Left lung (tissue), 10 donors: ENCODE results near the gene KIAA1217. TPM values are rescaled to one million over a fixed set of nuclear protein-coding genes. Genes with fewer than 3 reads are reported as not detected.

ENCODE experiments used
- ATAC-seq: fragments of 200-7000 bp; cut with Tn5 transposase; one replicate; pipeline ENCODE4 v1.9.1; 2020; ENCODE audit warnings: moderate library complexity
- DNase-seq, 4 donors: peaks; one replicate each; pipeline ENCODE4 v3.0.0-alpha.2; 2013 to 2020
- H3K27ac ChIP-seq, 2 donors: fragments of 200-600 bp; sonication (generic) in 1 of 2; one replicate each; pipeline versions ENCODE4 v1.5.0 to v1.8.0; 2020 to 2021
- H3K27me3 ChIP-seq, 2 donors: fragments of 200-600 bp; sonication (generic) in 1 of 2; one replicate each; pipeline versions ENCODE4 v1.5.0 to v1.8.0; 2020 to 2021
- H3K36me3 ChIP-seq, 2 donors: fragments of 200-600 bp; sonication (generic) in 1 of 2; one replicate each; pipeline versions ENCODE4 v1.5.0 to v1.8.0; 2020 to 2021
- H3K4me1 ChIP-seq, 2 donors: fragments of 200-600 bp; one replicate each; pipeline ENCODE4 v1.8.0; 2021
- H3K4me3 ChIP-seq, 2 donors: fragments of 200-600 bp; sonication (generic) in 1 of 2; one replicate each; pipeline versions ENCODE4 v1.5.0 to v1.8.0; 2020 to 2021; ENCODE audit warnings: mild to moderate bottlenecking in 1 of 2
- H3K9me3 ChIP-seq, 2 donors: fragments of 200-600 bp; sonication (generic) in 1 of 2; one replicate each; pipeline versions ENCODE4 v1.5.0 to v1.8.0; 2020 to 2021
- intact Hi-C, 2 donors: fragments of 100-400 bp; cut with DNase I; formaldehyde crosslinking; loops; one replicate each; pipeline versions ENCODE4 v1.11.2 to v1.14.2; 2022
- polyA plus RNA-seq, 6 donors: library from polyadenylated mRNA; unstranded; fragments of 120-200 nt; gene quantifications; one replicate each; pipeline ENCODE4 v1.2.1, GENCODE V29; 2013; ENCODE audit not compliant: insufficient read length in 6 of 6
- total RNA-seq, 2 donors: library from RNA; stranded (reverse); fragmentation: NEBNext Ultra II Directional; extraction: Animal tissue kit (Norgen Biotek cat#: 25700); gene quantifications; one replicate each; pipeline ENCODE4 v1.2.1, GENCODE V29; 2021
- TF ChIP-seq, protein P1 (sequence below), 2 donors: fragments of 200-600 bp; sonication (generic) in 1 of 2; IDR thresholded peaks; one replicate each; pipeline versions ENCODE4 v1.5.0 to v1.8.0; 2021; ENCODE audit warnings: antibody characterized with exemption in 2 of 2
- donor health status: DM: no; HTN: yes; CAD: no.
- donor health status: DM: no; HTN: no; CAD: no.

KIAA1217 gene
- total and polyA plus RNA-seq, 8 donors, result 28.3 to 69.1 (median 60.4) TPM

DNA sequence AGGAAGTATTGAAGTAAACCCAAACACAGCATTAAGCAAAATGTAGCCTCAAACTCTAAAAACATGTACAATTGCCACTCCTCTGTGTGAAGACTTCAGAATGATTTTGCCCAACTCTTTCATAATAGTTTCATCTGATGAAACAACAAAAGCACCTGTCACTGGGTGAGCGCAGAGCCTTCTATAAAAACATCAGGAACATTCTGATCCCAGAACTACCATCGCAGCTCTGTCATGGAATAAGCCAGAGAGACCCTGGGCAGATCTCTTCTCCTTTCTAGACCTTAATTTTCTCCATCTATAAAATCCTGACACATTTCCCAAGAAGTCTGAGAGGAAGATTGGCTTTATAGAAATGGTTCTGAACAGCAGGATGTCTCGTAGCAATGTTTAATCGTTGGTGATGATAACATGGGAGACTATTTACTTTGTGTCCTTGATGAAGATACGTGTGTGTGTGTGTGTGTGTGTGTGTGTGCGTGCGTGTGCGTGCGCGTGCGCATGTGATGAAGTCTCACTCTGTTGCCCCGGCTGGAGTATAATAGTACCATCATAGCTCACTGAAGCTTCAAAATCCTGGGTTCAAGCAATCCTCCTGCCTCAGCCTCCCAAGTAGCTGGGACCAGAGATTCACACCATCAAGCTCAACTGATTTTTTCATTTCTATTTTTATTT lies 198.0 kb downstream of the KIAA1217 start:
- DNase-seq (no peak), ATAC-seq (no peak)
- Histone ChIP-seq H3K4me3 (no peak overlapping the region), H3K36me3 (no peaks in the 10 kb centered on the region), H3K27ac (no peak overlapping the region), H3K27me3 (no peaks in the 10 kb centered on the region), H3K4me1 (no peaks in the 10 kb centered on the region), H3K9me3 (no peaks in the 10 kb centered on the region)
- intact Hi-C loops, result no loop called here
- TF ChIP-seq, protein P1, sequence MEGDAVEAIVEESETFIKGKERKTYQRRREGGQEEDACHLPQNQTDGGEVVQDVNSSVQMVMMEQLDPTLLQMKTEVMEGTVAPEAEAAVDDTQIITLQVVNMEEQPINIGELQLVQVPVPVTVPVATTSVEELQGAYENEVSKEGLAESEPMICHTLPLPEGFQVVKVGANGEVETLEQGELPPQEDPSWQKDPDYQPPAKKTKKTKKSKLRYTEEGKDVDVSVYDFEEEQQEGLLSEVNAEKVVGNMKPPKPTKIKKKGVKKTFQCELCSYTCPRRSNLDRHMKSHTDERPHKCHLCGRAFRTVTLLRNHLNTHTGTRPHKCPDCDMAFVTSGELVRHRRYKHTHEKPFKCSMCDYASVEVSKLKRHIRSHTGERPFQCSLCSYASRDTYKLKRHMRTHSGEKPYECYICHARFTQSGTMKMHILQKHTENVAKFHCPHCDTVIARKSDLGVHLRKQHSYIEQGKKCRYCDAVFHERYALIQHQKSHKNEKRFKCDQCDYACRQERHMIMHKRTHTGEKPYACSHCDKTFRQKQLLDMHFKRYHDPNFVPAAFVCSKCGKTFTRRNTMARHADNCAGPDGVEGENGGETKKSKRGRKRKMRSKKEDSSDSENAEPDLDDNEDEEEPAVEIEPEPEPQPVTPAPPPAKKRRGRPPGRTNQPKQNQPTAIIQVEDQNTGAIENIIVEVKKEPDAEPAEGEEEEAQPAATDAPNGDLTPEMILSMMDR (IDR thresholded peaks at IDR 0.05), result no peak

DNA sequence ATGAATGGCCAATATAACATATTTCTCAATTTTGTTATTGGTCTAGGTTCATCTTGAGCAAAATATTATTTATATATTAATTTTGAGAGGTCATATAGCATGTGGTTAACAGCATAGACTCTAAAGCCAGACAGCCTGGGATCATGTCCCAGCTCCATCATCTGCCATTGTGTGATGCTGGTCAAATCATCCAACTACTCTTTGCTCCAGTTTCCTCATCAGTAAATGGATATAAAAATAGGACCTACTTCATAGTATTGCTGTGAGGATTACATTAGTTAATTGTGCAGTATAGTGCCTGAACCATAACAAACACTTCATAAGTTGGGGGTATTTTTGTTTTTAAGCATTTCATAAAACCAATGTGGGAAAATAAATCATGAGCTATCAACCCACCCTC lies 199.0 kb downstream of the KIAA1217 start:
- Histone ChIP-seq H3K36me3 (no peaks in the 10 kb centered on the region), H3K4me1 (no peaks in the 10 kb centered on the region), H3K27me3 (no peaks in the 10 kb centered on the region), H3K27ac (no peak overlapping the region), H3K9me3 (peaks cover 0 to under 1% of the 10 kb centered on the region in 2 donors), H3K4me3 (no peak overlapping the region)
- intact Hi-C loops, result no loop called here
- DNase-seq, result no peak
- ATAC-seq, result no peak
- TF ChIP-seq, protein P1 (IDR thresholded peaks at IDR 0.05), result no peak

DNA sequence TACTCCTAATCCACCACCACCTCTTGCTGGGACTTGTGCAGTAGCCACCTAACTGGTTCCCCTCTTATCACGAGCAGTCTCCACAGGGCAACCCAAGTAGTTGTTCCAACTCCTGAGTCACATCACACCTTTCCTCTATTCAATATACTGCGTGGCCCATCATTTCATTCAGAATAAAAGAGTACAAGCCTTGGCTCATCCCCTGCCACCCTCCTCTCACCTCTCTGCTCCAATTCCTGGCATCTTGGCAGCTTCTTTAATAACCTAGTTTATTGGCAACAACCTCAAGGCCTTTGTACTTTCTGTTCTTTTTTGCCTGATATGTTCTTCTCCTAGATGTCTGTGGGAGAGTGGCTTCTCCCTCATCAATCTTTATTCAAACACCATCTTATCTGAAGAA lies 199.4 kb downstream of the KIAA1217 start:
- H3K9me3 ChIP-seq, result peaks cover 0 to 4% of the 10 kb centered on the region in 2 donors
- intact Hi-C loops, result no loop called here
- no peak overlapping the region for H3K27ac ChIP-seq
- H3K27me3 ChIP-seq, result no peaks in the 10 kb centered on the region
- DNase-seq (no peak), ATAC-seq (no peak)
- TF ChIP-seq, protein P1 (IDR thresholded peaks at IDR 0.05), result no peak
- H3K4me3 ChIP-seq, result no peak overlapping the region
- H3K4me1 ChIP-seq, result no peaks in the 10 kb centered on the region
- H3K36me3 ChIP-seq, result no peaks in the 10 kb centered on the region

DNA sequence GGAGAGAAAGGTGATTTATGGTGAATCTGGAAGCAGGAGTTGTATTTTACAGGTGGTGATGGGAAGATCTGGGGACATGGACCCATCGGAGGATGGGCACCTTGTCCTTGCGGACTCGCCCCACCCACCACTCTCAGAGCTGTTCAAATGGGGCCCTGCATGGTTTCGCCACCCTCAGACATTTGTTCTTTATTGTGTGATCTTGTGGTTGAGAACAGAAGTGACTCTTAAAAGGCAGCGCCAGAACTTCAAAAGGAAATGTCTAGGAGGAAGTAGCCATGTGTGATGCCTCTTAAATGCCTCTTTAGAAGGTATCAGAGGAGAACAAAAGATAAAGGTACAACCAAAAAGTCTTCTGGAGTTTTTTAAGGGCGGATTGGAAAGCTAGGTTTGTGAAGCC lies 205.7 kb downstream of the KIAA1217 start:
- ATAC-seq, result peak; percentile 52
- DNase-seq, result peak in 1 of 4 donors; percentile 16
- Histone ChIP-seq H3K27me3 (no peaks in the 10 kb centered on the region), H3K27ac (no peak overlapping the region), H3K9me3 (peaks cover 0 to 9% of the 10 kb centered on the region in 2 donors), H3K36me3 (no peaks in the 10 kb centered on the region), H3K4me3 (no peak overlapping the region), H3K4me1 (peaks cover 10 to 11% of the 10 kb centered on the region in 2 donors)
- intact Hi-C loops, result no loop called here
- TF ChIP-seq, protein P1 (IDR thresholded peaks at IDR 0.05), result no peak

DNA sequence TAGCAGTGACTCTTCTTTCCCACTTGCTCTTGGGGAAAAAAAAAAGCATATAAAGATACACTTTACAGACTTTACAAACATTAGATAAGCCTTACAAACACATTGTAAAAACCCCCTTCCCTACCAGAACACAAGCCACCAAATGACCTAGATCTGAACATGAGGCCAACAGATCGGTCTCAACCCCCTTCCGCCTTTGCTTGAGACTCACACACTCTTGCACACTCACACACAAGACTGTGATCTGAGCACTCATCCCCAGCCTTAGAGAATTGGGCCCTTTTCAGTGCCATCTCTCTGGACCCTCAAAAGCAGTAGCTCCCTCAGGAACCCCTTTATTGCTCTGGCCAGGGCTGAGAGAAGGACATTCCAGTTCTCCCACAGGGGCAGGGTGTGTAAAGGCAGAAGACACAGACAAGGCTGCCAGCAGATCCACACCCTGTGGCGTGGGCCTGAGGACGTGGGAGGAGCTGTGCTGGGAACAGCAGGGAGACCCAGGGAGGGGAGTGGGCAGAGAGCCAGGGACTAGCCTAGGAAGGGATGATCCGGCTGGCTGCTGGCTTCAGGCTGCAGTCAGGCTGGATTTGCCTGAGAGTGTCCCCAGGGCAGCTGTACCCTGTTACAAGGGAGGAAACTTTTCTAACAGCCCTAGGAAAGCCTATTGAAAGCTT lies 206.7 kb downstream of the KIAA1217 start:
- H3K4me1 ChIP-seq, result peaks cover 10 to 11% of the 10 kb centered on the region in 2 donors
- ATAC-seq (peak; percentile 82), DNase-seq (peak; percentile 38 to 76 (median 71))
- H3K27ac ChIP-seq, result peak overlapping the region in 1 of 2 donors; percentile 49
- TF ChIP-seq, protein P1 (IDR thresholded peaks at IDR 0.05), result no peak
- H3K4me3 ChIP-seq, result no peak overlapping the region
- no peaks in the 10 kb centered on the region for H3K36me3 ChIP-seq
- intact Hi-C loops, result no loop called here
- no peaks in the 10 kb centered on the region for H3K27me3 ChIP-seq
- peaks cover 0 to 9% of the 10 kb centered on the region in 2 donors for H3K9me3 ChIP-seq
